RKO (cell line): ENCODE measurements around the gene PES1.
A peak's percentile ranks its signal among the peaks of the same experiment; 100 is the strongest.
"Not testable (repeated sequence)": the region's sequence is repeated elsewhere in the genome, so short reads cannot be mapped to it uniquely, and the experiment has no call there.

Source experiments
- DNase-seq: peaks from one replicate; pipeline ENCODE4 v3.0.0-alpha.2; 2016; ENCODE audit warnings: low spot score

The PES1 gene

GRCh38 chr22:30607939-30608338, 16.2 kb upstream of the PES1 start:
- no peak for DNase-seq

- no peak for DNase-seq
Observed at GRCh38 chr22:30607300-30607930, 15.7 kb upstream of the PES1 start.

- no peak for DNase-seq
Observed at GRCh38 chr22:30606455-30607299, 15.0 kb upstream of the PES1 start, which contains the start of gene TCN2. TCN2 (plus strand) TSS chr22:30607174; CDS start chr22:30607332, 158 bp downstream.

DNA sequence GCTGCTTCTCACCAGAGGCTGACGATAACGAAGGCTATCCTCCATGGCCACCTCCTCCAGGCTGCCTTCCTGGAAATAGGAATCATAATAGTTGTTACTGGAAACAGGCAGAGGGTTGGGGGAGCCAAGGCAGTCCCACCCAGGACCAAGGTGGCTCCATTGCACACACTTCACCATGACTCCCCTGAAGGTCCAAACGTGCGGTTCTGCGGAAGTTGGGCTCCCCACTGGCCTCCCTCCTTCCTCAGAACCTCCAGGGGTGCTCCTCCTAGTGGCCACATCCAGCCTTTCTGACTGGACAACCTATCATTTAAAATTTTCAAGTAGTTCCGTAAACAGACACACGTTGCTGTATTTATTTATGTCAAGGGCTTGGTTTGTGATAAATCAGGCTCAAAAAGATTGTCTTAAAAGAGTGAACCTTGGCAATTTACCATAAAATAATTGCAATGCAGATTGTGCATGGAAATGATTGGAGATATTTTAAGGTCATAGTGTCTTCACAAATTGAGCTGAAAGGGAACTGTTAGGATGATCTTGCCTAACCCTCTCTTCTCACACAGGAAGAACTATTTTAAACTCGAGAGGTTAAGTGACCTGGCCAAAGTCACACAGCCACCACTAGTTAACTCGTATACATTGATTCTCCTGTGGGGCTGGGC, 13.9 kb upstream of the PES1 start:
- DNase-seq = peak; percentile 59

- DNase-seq = no peak
Observed at GRCh38 chr22:30604723-30605122, 13.0 kb upstream of the PES1 start.

GRCh38 chr22:30603801-30604200, 12.1 kb upstream of the PES1 start:
- no peak for DNase-seq

DNA sequence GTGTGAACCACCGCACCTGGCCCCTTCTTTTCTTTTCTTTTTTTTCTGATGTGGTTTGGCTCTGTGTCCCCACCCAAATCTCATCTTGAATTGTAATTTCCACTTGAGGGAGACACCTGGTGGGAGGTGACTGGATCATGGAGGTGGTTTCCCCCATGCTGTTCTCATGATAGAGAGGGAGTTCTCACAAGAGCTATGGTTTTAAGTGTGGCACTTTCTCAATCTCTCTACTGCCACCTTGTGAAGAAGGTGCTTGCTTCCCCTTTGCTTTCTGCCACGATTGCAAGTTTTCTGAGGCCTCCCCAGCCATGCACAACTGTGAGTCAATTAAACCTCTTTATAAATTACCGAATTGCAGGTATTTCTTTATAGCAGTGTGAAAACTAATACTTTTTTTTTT, 10.3 kb upstream of the PES1 start:
- peak; percentile 64 for DNase-seq

- DNase-seq = no peak
Observed at GRCh38 chr22:30601464-30601863, 9.8 kb upstream of the PES1 start.

GRCh38 chr22:30600921-30601320, 9.2 kb upstream of the PES1 start:
- no peak for DNase-seq

- no peak for DNase-seq
Observed at GRCh38 chr22:30598986-30599385, 7.3 kb upstream of the PES1 start.

GRCh38 chr22:30596886-30597285, 5.2 kb upstream of the PES1 start:
- no peak for DNase-seq

DNA sequence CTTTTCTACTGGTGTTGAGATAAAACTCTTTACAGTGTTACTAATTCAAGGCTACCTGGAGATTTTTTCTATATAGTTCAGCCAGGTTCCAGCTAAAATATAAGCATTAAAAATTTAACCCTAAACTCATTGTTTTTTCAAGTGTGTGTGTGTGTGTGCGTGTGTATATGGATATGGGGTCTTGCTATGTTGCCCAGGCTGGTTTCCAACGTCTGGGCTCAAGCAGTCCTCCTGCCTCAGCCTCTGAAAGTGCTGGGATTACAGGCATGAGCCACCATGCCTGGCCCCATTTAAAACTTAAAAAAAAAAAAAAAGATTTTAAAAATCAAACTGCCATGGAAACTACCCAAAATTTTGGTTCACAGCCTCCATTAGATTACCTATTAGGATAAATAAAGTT, 4.5 kb upstream of the PES1 start:
- DNase-seq = no peak

- not testable (repeated sequence) for DNase-seq
Observed at GRCh38 chr22:30592360-30592713, 627 bp upstream of the PES1 start.

DNA sequence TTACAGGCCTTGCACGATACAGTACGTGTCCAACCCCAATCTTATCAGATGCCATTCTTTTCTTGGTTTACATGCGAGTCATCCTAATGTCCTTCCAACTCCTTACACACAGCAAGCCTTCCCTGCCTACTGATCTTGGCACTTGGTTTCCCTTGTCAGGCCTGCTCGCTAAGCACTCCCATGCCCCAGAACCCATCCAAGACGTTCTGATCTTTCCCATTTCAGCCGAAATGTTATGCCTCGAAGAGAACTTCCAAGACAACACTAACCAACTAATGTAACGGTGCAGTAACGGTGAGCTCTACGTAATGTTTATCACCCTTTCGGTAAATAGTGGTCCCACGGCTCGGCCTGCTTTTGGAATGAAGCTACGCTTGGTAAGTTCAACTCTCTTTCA, 521 bp downstream of the PES1 start:
- DNase-seq = peak; percentile 66

GRCh38 chr22:30586414-30586813, 5.3 kb downstream of the PES1 start:
- DNase-seq = no peak

GRCh38 chr22:30584441-30584840, 7.3 kb downstream of the PES1 start:
- DNase-seq = no peak

DNA sequence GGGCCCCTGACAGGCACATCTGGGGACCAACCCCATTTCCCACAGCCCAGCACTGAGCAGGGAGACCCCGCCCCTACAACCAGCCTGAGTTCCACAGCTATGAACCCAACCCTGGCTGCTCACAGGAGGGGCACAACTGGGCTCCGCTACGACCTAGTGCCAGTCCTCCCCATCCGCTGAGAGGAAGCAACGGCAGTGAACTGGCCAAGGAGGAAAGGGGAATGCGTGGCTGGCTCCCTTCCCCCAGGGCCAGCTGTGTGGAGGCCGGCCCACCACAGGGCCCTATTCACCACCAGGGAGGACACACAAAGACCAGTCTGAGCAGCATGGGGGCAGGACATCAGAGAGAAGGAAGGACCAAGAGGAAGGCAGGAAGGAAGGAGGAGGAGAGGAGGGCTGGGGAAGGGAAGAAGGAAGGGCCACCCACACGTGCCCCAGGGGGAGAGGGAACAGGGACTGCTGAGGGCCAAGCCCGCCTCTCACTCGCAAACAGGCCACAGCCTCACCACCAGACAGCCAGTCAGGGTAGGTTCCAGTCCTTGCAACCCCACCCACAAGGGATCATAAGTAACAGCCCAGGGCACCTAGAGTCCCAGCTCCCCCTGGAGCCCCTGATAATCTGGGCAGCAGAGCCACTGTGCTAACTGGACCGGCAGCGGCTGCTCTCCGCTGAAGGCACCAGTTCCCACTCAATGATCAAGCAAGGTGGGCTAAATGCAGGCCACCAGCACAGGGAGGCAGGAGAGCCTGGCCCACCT, 8.7 kb downstream of the PES1 start:
- DNase-seq = no peak

GRCh38 chr22:30582051-30582450, 9.7 kb downstream of the PES1 start:
- no peak for DNase-seq

DNA sequence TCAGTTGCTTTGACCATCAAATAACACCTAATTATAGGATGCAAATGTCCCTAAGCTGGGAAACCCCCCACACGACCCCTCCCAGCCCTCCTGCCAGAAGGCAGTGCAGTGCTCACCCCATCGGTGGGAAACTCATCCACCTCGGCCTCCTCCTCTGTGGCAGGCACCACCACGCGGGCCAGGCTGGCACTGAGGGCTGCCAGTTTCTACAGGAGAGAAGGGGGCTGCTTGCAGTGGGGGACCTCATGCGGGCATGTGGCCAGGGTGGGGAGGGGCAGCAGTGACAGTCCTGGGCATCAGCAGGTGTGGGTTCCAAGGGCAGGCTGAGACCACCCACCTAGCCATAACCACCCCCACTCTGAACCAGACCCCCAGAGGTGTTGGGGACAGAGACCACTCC, 10.8 kb downstream of the PES1 start:
- DNase-seq = no peak

DNA sequence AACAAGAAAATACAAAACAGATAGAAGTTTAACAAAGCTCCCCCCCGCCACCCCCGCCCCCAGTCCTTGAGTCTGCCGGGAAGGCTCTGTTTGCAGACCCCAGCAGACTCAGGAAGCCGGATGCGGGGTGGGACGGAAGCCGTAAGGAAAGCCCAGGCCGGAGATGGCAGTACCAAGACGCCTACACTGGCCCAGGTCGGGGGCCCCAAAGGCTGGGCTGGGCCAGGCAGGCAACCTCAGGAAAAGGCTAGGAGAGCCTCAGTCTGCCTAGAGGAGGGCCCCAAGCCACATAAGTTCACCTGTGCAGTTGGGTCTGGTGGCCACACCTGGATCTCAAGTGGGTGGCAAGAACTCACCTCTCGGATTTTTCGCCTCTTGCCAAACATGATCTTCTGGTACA, 13.2 kb downstream of the PES1 start:
- no peak for DNase-seq

- DNase-seq = no peak
Observed at GRCh38 chr22:30575859-30576258, 15.9 kb downstream of the PES1 start.

- no peak for DNase-seq
Observed at GRCh38 chr22:30574997-30575671, 16.6 kb downstream of the PES1 start.
